ENCODE measurements around the gene HLA-DRA.

- TF ChIP-seq ZNF324 (tag by site-specific recombination; IDR thresholded peaks at IDR 0.05) (no peak), YY1 (tag by site-specific recombination; IDR thresholded peaks at IDR 0.05) (no peak), ZNF518A (tag by site-specific recombination; conservative IDR thresholded peaks at IDR 0.05; ENCODE audit: low read depth) (no peak)
These were observed 52.7 kb downstream of the HLA-DRA start for GRCh38 chr6:32492351-32492750.
